Esophagus muscularis mucosa (tissue), 3 donors: ENCODE results near the gene FCGR3B.

Experiments
- CTCF ChIP-seq, 3 experiments: fragments of 200-600 bp in 2 of 3; fragments of 450-650 bp in 1 of 3; sonication (generic) in 2 of 3; IDR thresholded peaks; one replicate each; pipeline ENCODE4 v1.5.1; 2017 to 2019; ENCODE audit warnings: antibody characterized with exemption in 3 of 3, mild to moderate bottlenecking in 2 of 3, moderate library complexity in 1 of 3
- POLR2A ChIP-seq: fragments of 450-650 bp; IDR thresholded peaks from one replicate; pipeline ENCODE4 v1.6.1; 2017; ENCODE audit warnings: antibody characterized with exemption, moderate library complexity, mild to moderate bottlenecking, low read depth

- TF ChIP-seq POLR2A (no peak), CTCF (IDR thresholded peaks at IDR 0.05) (no peak)
Observed at GRCh38 chr1:161676441-161676840, 45.5 kb upstream of the FCGR3B start.
